Measurements from ENCODE around the gene NPC1L1.

- TF ChIP-seq CTCF (IDR thresholded peaks at IDR 0.05) (no peak), EZH2 (IDR thresholded peaks at IDR 0.05; ENCODE audit: borderline replicate concordance, insufficient read depth, low read depth, low read length, poor library complexity, severe bottlenecking) (no peak)
These were observed 28.8 kb upstream of the NPC1L1 start for GRCh38 chr7:44569959-44570358.

Data from B cell (primary cell).